B cell (primary cell): ENCODE data around the gene PGBD4. TPM values are rescaled to one million over a fixed set of nuclear protein-coding genes. Genes with fewer than 3 reads are reported as not detected.

ENCODE experiments used
- ATAC-seq: fragments of 200-7000 bp; cut with Tn5 transposase; one replicate; pipeline ENCODE4 v1.10.0; 2021; ENCODE audit warnings: low read depth, mild to moderate bottlenecking, moderate number of reproducible peaks, moderate library complexity
- CTCF ChIA-PET: fragments of 350-600 bp; sonication (Branson Sonifier 250); formaldehyde crosslinking; loops from one replicate; lab custom pipeline; 2021; ENCODE audit warnings: antibody characterized with exemption, inconsistent platforms; lab: Charles Lee
- POLR2A ChIA-PET: fragments of 350-600 bp; sonication (Branson Sonifier 250); formaldehyde crosslinking; loops from one replicate; lab custom pipeline; 2021; ENCODE audit warnings: antibody characterized with exemption; lab: Charles Lee
- DNase-seq: peaks from one replicate; pipeline ENCODE4 v3.0.0; 2013
- H2AFZ ChIP-seq: 2 replicates; pipeline ENCODE4 v1.6.1; 2012; ENCODE audit warnings: mild to moderate bottlenecking, low read depth, low read length; ENCODE audit not compliant: insufficient read depth, poor library complexity, severe bottlenecking
- H3K27ac ChIP-seq, 2 donors: 1 replicate in 1 of 2; 2 replicates in 1 of 2; pipeline ENCODE4 v1.5.1; 2012 to 2013; ENCODE audit warnings: low read length in 2 of 2, mild to moderate bottlenecking in 2 of 2, moderate library complexity in 1 of 2
- H3K27me3 ChIP-seq, 4 experiments: fragments of 200-600 bp in 1 of 4; sonication (generic) in 1 of 4; replicated peaks in 1 of 4; 1 replicate in 2 of 4; 2 replicates in 2 of 4; pipeline versions ENCODE4 v1.6.1 to v1.7.0; 2013 to 2016; ENCODE audit warnings: low read length in 3 of 4, mild to moderate bottlenecking in 2 of 4, mixed read lengths in 1 of 4, moderate library complexity in 1 of 4; ENCODE audit not compliant: insufficient read depth in 4 of 4, control insufficient read depth in 3 of 4; ENCODE audit errors: control extremely low read depth in 1 of 4
- H3K36me3 ChIP-seq, 2 experiments: replicated peaks in 1 of 2; 1 replicate in 1 of 2; 2 replicates in 1 of 2; pipeline versions ENCODE4 v1.6.1 to v1.7.1; 2013; ENCODE audit warnings: low read length in 1 of 2; ENCODE audit not compliant: insufficient read depth in 2 of 2, control insufficient read depth in 1 of 2; ENCODE audit errors: control extremely low read depth in 1 of 2, extremely low read depth in 1 of 2
- H3K4me1 ChIP-seq, 2 donors: fragments of 200-600 bp in 1 of 2; sonication (generic) in 1 of 2; 1 replicate in 1 of 2; 2 replicates in 1 of 2; pipeline versions ENCODE4 v1.5.1 to v1.6.1; 2013 to 2017; ENCODE audit warnings: low read length in 2 of 2; ENCODE audit not compliant: control insufficient read depth in 2 of 2, insufficient read depth in 2 of 2
- H3K4me2 ChIP-seq: replicated peaks from 2 replicates; pipeline ENCODE3; 2012; ENCODE audit warnings: mild to moderate bottlenecking, low read depth, low read length; ENCODE audit not compliant: poor library complexity, severe bottlenecking
- H3K4me3 ChIP-seq, 5 experiments: fragments of 200-600 bp in 1 of 5; sonication (generic) in 1 of 5; 1 replicate in 3 of 5; 2 replicates in 2 of 5; pipeline versions ENCODE4 v1.5.1 to v1.7.0; 2011 to 2016; ENCODE audit warnings: low read length in 4 of 5, mild to moderate bottlenecking in 4 of 5, low read depth in 2 of 5, control low read depth in 1 of 5, moderate library complexity in 1 of 5; ENCODE audit not compliant: insufficient read depth in 1 of 5; ENCODE audit errors: control extremely low read depth in 1 of 5, extremely low read depth in 1 of 5
- H3K79me2 ChIP-seq: fragments of 200-600 bp; sonication (generic); one replicate; pipeline ENCODE4 v1.6.0; 2016; ENCODE audit warnings: low read length; ENCODE audit not compliant: control insufficient read depth, insufficient read depth
- H3K9ac ChIP-seq: fragments of 200-600 bp; sonication (generic); 2 replicates; pipeline ENCODE4 v1.6.1; 2017; ENCODE audit warnings: mild to moderate bottlenecking, low read length, moderate library complexity
- H3K9me3 ChIP-seq, 3 donors: one replicate each; pipeline versions ENCODE4 v1.6.1 to v1.7.1; 2013; ENCODE audit warnings: low read length in 2 of 3; ENCODE audit not compliant: control insufficient read depth in 2 of 3, insufficient read depth in 1 of 3; ENCODE audit errors: control extremely low read depth in 1 of 3
- H4K20me1 ChIP-seq: 2 replicates; pipeline ENCODE4 v1.6.0; 2012; ENCODE audit warnings: mild to moderate bottlenecking, low read length; ENCODE audit not compliant: insufficient read depth, control insufficient read depth, poor library complexity, severe bottlenecking
- H3K27ac Mint-ChIP-seq: one replicate; pipeline ENCODE4 v1.8.0; 2021; ENCODE audit warnings: mixed read lengths
- H3K27me3 Mint-ChIP-seq: one replicate; pipeline ENCODE4 v1.8.0; 2021; ENCODE audit warnings: mixed read lengths
- H3K4me1 Mint-ChIP-seq: one replicate; pipeline ENCODE4 v1.8.0; 2021; ENCODE audit warnings: mixed read lengths
- H3K4me3 Mint-ChIP-seq: one replicate; pipeline ENCODE4 v1.8.0; 2021; ENCODE audit warnings: mixed read lengths
- H3K9me3 Mint-ChIP-seq: one replicate; pipeline ENCODE4 v1.8.0; 2022; ENCODE audit warnings: mixed read lengths; ENCODE audit not compliant: insufficient read depth
- EZH2 ChIP-seq: IDR thresholded peaks from 2 replicates; pipeline ENCODE4 v1.6.1; 2012; ENCODE audit warnings: borderline replicate concordance, low read depth, mild to moderate bottlenecking, moderate library complexity, low read length; ENCODE audit not compliant: insufficient read depth, poor library complexity, severe bottlenecking
- WGBS: methylation state at CpG from one replicate; pipeline ENCODE4 v1.1.5; 2013; ENCODE audit warnings: missing lambda C conversion rate; ENCODE audit not compliant: insufficient coverage; 5-methylcytosine and 5-hydroxymethylcytosine counted together
- intact Hi-C: fragments of 100-400 bp; cut with micrococcal nuclease; formaldehyde crosslinking; loops from one replicate; pipeline ENCODE4 v1.10.0; 2022
- polyA plus RNA-seq: library from polyadenylated mRNA; depleted of rRNA; stranded (reverse); fragments of >200 nt; gene quantifications from 2 replicates; pipeline ENCODE4 v1.2.3, GENCODE V29; 2012
- total RNA-seq, 2 donors: library from RNA; stranded (reverse); fragments of 120-200 nt in 1 of 2; gene quantifications; 1 replicate in 1 of 2; 2 replicates in 1 of 2; pipeline versions ENCODE4 v1.2.3 to v1.2.4, GENCODE V29; 2013 to 2022
- TF ChIP-seq, protein P1 (sequence below): fragments of 200-600 bp; IDR thresholded peaks from one replicate; pipeline ENCODE4 v1.8.0; 2022; ENCODE audit warnings: antibody characterized with exemption, mild to moderate bottlenecking

PGBD4 gene
- total and polyA plus RNA-seq, 2 donors (not counting 1 experiment from before 2014, with no cell fraction given), result 2.5 to 5.2 TPM

GRCh38 chr15:34085746-34086145 is 16.1 kb upstream of the PGBD4 start:
- ChIA-PET POLR2A (interaction anchor here (0.7 kb wide), 1 partner anchor 502 kb away, joined by 9 read pairs; no protein-coding TSS in a partner anchor), CTCF (interaction anchor here (0.6 to 1.0 kb wide), 2 partner anchors 117 to 126 kb away, joined by 3 to 4 read pairs; no protein-coding TSS in a partner anchor)
- Mint-ChIP-seq H3K27me3 (no peaks in the 10 kb centered on the region), H3K4me1 (peaks cover 3% of the 10 kb centered on the region), H3K27ac (no peak overlapping the region), H3K4me3 (no peak overlapping the region), H3K9me3 (no peaks in the 10 kb centered on the region)
- DNase-seq (no peak), ATAC-seq (no peak)
- Histone ChIP-seq H3K79me2 (no peaks in the 10 kb centered on the region), H2AFZ (no peak overlapping the region), H3K9ac (no peak overlapping the region), H3K27ac (no peak overlapping the region), H3K4me2 (no peak overlapping the region), H3K4me3 (no peak overlapping the region), H3K27me3 (no peaks in the 10 kb centered on the region), H3K4me1 (no peaks in the 10 kb centered on the region), H3K36me3 (peaks cover 14 to 52% of the 10 kb centered on the region in 2 experiments), H4K20me1 (no peaks in the 10 kb centered on the region), H3K9me3 (no peaks in the 10 kb centered on the region)
- TF ChIP-seq, protein P1, sequence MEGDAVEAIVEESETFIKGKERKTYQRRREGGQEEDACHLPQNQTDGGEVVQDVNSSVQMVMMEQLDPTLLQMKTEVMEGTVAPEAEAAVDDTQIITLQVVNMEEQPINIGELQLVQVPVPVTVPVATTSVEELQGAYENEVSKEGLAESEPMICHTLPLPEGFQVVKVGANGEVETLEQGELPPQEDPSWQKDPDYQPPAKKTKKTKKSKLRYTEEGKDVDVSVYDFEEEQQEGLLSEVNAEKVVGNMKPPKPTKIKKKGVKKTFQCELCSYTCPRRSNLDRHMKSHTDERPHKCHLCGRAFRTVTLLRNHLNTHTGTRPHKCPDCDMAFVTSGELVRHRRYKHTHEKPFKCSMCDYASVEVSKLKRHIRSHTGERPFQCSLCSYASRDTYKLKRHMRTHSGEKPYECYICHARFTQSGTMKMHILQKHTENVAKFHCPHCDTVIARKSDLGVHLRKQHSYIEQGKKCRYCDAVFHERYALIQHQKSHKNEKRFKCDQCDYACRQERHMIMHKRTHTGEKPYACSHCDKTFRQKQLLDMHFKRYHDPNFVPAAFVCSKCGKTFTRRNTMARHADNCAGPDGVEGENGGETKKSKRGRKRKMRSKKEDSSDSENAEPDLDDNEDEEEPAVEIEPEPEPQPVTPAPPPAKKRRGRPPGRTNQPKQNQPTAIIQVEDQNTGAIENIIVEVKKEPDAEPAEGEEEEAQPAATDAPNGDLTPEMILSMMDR, result no peak
- no peak for TF ChIP-seq EZH2
- intact Hi-C loops, result no loop called here
- 88% methylated on average over 1 of the region's 2 CpGs for WGBS

- DNase-seq (no peak), ATAC-seq (no peak)
- TF ChIP-seq, protein P1, result no peak
- POLR2A ChIA-PET, result interaction anchor here (1.5 kb wide), 1 partner anchor 268 kb away, joined by 4 read pairs; no protein-coding TSS in a partner anchor
- no peaks in the 10 kb centered on the region for H3K27me3 Mint-ChIP-seq
- peaks cover 69% of the 10 kb centered on the region for H3K79me2 ChIP-seq
- H3K9me3 ChIP-seq, result no peaks in the 10 kb centered on the region
- no peak overlapping the region for H2AFZ ChIP-seq
- CTCF ChIA-PET, result interaction anchor here (1.0 to 1.4 kb wide), 2 partner anchors 38 to 39 kb away, joined by 3 to 4 read pairs; no protein-coding TSS in a partner anchor
- no peak overlapping the region for H3K4me3 ChIP-seq
- no peaks in the 10 kb centered on the region for H4K20me1 ChIP-seq
- H3K4me1 Mint-ChIP-seq, result peaks cover 41% of the 10 kb centered on the region
- H3K27ac ChIP-seq, result no peak overlapping the region
- H3K27me3 ChIP-seq, result no peaks in the 10 kb centered on the region
- H3K4me1 ChIP-seq, result peaks cover 18 to 19% of the 10 kb centered on the region in 2 donors
- intact Hi-C loops, result no loop called here
- WGBS, result 100% methylated on average over 3 of the region's 5 CpGs
- H3K4me3 Mint-ChIP-seq, result peak overlapping the region; percentile 41
- H3K9me3 Mint-ChIP-seq, result no peaks in the 10 kb centered on the region
- peaks cover 3 to 5% of the 10 kb centered on the region in 2 experiments for H3K36me3 ChIP-seq
- no peak overlapping the region for H3K9ac ChIP-seq
- no peak overlapping the region for H3K4me2 ChIP-seq
- H3K27ac Mint-ChIP-seq, result no peak overlapping the region
Measured at GRCh38 chr15:34099914-34100313, 2.0 kb upstream of the PGBD4 start.
